HCT116 (cell line): ENCODE results near the gene IFNL2. TPM values are rescaled to one million over a fixed set of nuclear protein-coding genes. Genes with fewer than 3 reads are reported as not detected.

Source experiments
- ATAC-seq: fragments of 200-7000 bp; cut with Tn5 transposase; 2 replicates; pipeline ENCODE4 v1.9.1; 2020; ENCODE audit warnings: mild to moderate bottlenecking, moderate library complexity
- BruUV-seq: library from RNA; stranded (reverse); fragments of 400-500 nt; replicated peaks from 2 replicates; lab custom pipeline; 2021; lab: Mats Ljungman, UMichigan
- CTCF ChIA-PET: fragments of 300-600 bp; sonication (Branson Sonifier 250); formaldehyde crosslinking; loops from one replicate; lab custom pipeline; 2021; ENCODE audit warnings: antibody characterized with exemption; lab: Charles Lee
- POLR2A ChIA-PET: fragments of 300-600, 350-600 bp; sonication (Branson Sonifier 250); formaldehyde crosslinking; loops from one replicate; lab custom pipeline; 2021; ENCODE audit warnings: antibody characterized with exemption; lab: Charles Lee
- RAD21 ChIA-PET, 2 experiments: fragments of 300-600 bp; sonication (Branson Sonifier 250); formaldehyde crosslinking; loops; one replicate each; lab custom pipeline; 2023; ENCODE audit warnings: low total read pairs in 2 of 2; ENCODE audit not compliant: uncharacterized antibody in 2 of 2, unreplicated experiment in 2 of 2, low non-redundant PET in 1 of 2; lab: Charles Lee
- DNase-seq: peaks from one replicate; pipeline ENCODE4 v3.0.0-alpha.2; 2010; ENCODE audit warnings: low read depth, low spot score
- H2AFZ ChIP-seq: fragments of 200-600 bp; shearing (Covaris generic), sonication (generic); 2 replicates; pipeline ENCODE4 v1.6.1; 2017; ENCODE audit warnings: low read depth, mixed run types, mixed read lengths, antibody characterized with exemption, low read length; ENCODE audit not compliant: poor library complexity, severe bottlenecking
- H3K27ac ChIP-seq: 2 replicates; pipeline ENCODE4 v1.5.1; 2012; ENCODE audit warnings: low read depth, low read length
- H3K27me3 ChIP-seq: fragments of 200-600 bp; sonication (generic); 2 replicates; pipeline ENCODE4 v1.6.1; 2016; ENCODE audit warnings: mixed run types, low read length, mixed read lengths; ENCODE audit not compliant: insufficient read depth
- H3K36me3 ChIP-seq, 2 experiments: fragments of 200-500 bp in 1 of 2; fragments of 200-600 bp in 1 of 2; sonication (Bioruptor generic) in 1 of 2; sonication (generic) in 1 of 2; 2 replicates each; pipeline versions ENCODE4 v1.5.1 to v1.6.1; 2014 to 2016; ENCODE audit warnings: low read length in 2 of 2, inconsistent platforms in 1 of 2, mixed read lengths in 1 of 2, mixed run types in 1 of 2; ENCODE audit not compliant: insufficient read depth in 2 of 2, control insufficient read depth in 1 of 2
- H3K4me1 ChIP-seq, 2 experiments: fragments of 200-600 bp in 1 of 2; sonication (generic) in 1 of 2; 2 replicates each; pipeline versions ENCODE4 v1.5.1 to v1.6.1; 2012 to 2017; ENCODE audit warnings: low read length in 2 of 2, inconsistent platforms in 1 of 2, mild to moderate bottlenecking in 1 of 2, mixed read lengths in 1 of 2, mixed run types in 1 of 2, moderate library complexity in 1 of 2; ENCODE audit not compliant: insufficient read depth in 2 of 2, control insufficient read depth in 1 of 2
- H3K4me2 ChIP-seq: fragments of 200-600 bp; sonication (generic); 2 replicates; pipeline ENCODE4 v1.6.1; 2017; ENCODE audit warnings: mixed run types, low read length, mixed read lengths
- H3K4me3 ChIP-seq, 2 experiments: fragments of 200-600 bp in 1 of 2; sonication (generic) in 1 of 2; replicated peaks in 1 of 2; 2 replicates each; pipeline ENCODE4 v1.5.1; 2011 to 2016; ENCODE audit warnings: low read length in 2 of 2, control low read depth in 1 of 2, low read depth in 1 of 2, mild to moderate bottlenecking in 1 of 2, mixed read lengths in 1 of 2, mixed run types in 1 of 2
- H3K79me2 ChIP-seq: fragments of 200-600 bp; sonication (generic); 2 replicates; pipeline ENCODE4 v1.6.1; 2017; ENCODE audit warnings: mild to moderate bottlenecking, mixed run types, low read length, moderate library complexity, mixed read lengths; ENCODE audit not compliant: insufficient read depth
- H3K9ac ChIP-seq: fragments of 200-600 bp; sonication (generic); 2 replicates; pipeline ENCODE4 v1.6.1; 2016; ENCODE audit warnings: low read length, mixed read lengths
- H3K9me2 ChIP-seq: fragments of 200-600 bp; sonication (generic), shearing (Covaris generic); 2 replicates; pipeline ENCODE4 v1.6.1; 2017; ENCODE audit warnings: mixed run types, mild to moderate bottlenecking, moderate library complexity; ENCODE audit not compliant: insufficient read depth
- H3K9me3 ChIP-seq, 2 experiments: fragments of 200-500 bp in 1 of 2; fragments of 200-600 bp in 1 of 2; sonication (Bioruptor generic) in 1 of 2; sonication (generic) in 1 of 2; 2 replicates each; pipeline ENCODE4 v1.6.1; 2014 to 2017; ENCODE audit warnings: low read length in 2 of 2, mixed read lengths in 2 of 2, inconsistent platforms in 1 of 2, low read depth in 1 of 2, mild to moderate bottlenecking in 1 of 2, mixed run types in 1 of 2, moderate library complexity in 1 of 2; ENCODE audit not compliant: control insufficient read depth in 1 of 2, insufficient read depth in 1 of 2
- H4K20me1 ChIP-seq: fragments of 200-600 bp; sonication (generic), shearing (Covaris generic); 2 replicates; pipeline ENCODE4 v1.6.1; 2017; ENCODE audit warnings: mixed run types, mild to moderate bottlenecking, moderate library complexity; ENCODE audit not compliant: insufficient read depth
- ELF1 ChIP-seq: IDR thresholded peaks from 2 replicates; pipeline ENCODE4 v1.6.1; 2012; ENCODE audit warnings: low read depth, borderline replicate concordance
- FOSL1 ChIP-seq: IDR thresholded peaks from 2 replicates; pipeline ENCODE4 v1.6.1; 2012; ENCODE audit warnings: low read depth
- RAD21 ChIP-seq: IDR thresholded peaks from 2 replicates; pipeline ENCODE4 v1.6.1; 2012; ENCODE audit warnings: low read depth, mild to moderate bottlenecking
- SP1 ChIP-seq: IDR thresholded peaks from 2 replicates; pipeline ENCODE4 v1.6.1; 2012; ENCODE audit warnings: low read depth
- TCF7L2 ChIP-seq: IDR thresholded peaks from 2 replicates; pipeline ENCODE4 v1.7.0; 2011; ENCODE audit warnings: borderline replicate concordance, inconsistent platforms; ENCODE audit not compliant: insufficient read depth, insufficient read length; ENCODE audit errors: extremely low read depth
- intact Hi-C: fragments of 100-400 bp; cut with micrococcal nuclease; formaldehyde crosslinking; loops from 2 replicates; pipeline ENCODE4 v1.10.0; 2022
- total RNA-seq: library from RNA; stranded (reverse); gene quantifications from one replicate; pipeline ENCODE4 v1.2.1, GENCODE V29; 2021; ENCODE audit not compliant: unreplicated experiment
- TF ChIP-seq, protein P1 (sequence below): IDR thresholded peaks from 2 replicates; pipeline ENCODE4 v1.6.1; 2012; ENCODE audit warnings: low read depth

Gene IFNL2
- total RNA-seq, 1 experiment from 2014 or later: not detected

DNA sequence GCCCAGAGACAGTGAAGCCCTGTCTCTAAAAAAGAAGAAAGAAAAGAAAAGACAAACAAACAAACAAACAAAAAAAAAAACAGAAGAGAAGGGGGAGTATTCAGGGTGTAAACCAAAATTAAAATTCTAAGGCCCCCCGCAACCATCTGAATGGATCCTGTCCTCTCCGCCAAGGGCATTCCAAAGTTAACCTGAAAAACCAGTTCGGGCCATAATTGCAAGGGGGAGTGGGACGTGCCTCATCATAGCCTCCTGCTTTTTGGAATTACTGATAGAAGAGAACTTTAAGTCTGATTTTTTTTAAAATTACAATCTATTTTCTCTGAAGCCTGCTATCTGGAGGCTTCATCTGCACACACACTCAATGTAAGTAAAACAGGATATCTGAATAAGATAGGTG, 5.7 kb upstream of the IFNL2 start:
- no peaks in the 10 kb centered on the region for H4K20me1 ChIP-seq
- ChIA-PET RAD21 (no interaction called here), CTCF (no interaction called here), POLR2A (no interaction called here)
- H3K9me3 ChIP-seq: no peaks in the 10 kb centered on the region
- H3K9me2 ChIP-seq: no peaks in the 10 kb centered on the region
- no peak overlapping the region for H3K9ac ChIP-seq
- H3K36me3 ChIP-seq: no peaks in the 10 kb centered on the region
- no peak overlapping the region for H3K4me3 ChIP-seq
- H2AFZ ChIP-seq: no peak overlapping the region
- no peak overlapping the region for H3K27ac ChIP-seq
- no peak overlapping the region for H3K4me2 ChIP-seq
- DNase-seq: no peak
- intact Hi-C loops: no loop called here
- no peak for ATAC-seq
- BruUV-seq: no TSS peak
- H3K27me3 ChIP-seq: no peaks in the 10 kb centered on the region
- H3K4me1 ChIP-seq: peaks cover 3 to 8% of the 10 kb centered on the region in 2 experiments; a peak in 2 of 4 replicates
- no peaks in the 10 kb centered on the region for H3K79me2 ChIP-seq
- TF ChIP-seq FOSL1: no peak
- TF ChIP-seq, protein P1, sequence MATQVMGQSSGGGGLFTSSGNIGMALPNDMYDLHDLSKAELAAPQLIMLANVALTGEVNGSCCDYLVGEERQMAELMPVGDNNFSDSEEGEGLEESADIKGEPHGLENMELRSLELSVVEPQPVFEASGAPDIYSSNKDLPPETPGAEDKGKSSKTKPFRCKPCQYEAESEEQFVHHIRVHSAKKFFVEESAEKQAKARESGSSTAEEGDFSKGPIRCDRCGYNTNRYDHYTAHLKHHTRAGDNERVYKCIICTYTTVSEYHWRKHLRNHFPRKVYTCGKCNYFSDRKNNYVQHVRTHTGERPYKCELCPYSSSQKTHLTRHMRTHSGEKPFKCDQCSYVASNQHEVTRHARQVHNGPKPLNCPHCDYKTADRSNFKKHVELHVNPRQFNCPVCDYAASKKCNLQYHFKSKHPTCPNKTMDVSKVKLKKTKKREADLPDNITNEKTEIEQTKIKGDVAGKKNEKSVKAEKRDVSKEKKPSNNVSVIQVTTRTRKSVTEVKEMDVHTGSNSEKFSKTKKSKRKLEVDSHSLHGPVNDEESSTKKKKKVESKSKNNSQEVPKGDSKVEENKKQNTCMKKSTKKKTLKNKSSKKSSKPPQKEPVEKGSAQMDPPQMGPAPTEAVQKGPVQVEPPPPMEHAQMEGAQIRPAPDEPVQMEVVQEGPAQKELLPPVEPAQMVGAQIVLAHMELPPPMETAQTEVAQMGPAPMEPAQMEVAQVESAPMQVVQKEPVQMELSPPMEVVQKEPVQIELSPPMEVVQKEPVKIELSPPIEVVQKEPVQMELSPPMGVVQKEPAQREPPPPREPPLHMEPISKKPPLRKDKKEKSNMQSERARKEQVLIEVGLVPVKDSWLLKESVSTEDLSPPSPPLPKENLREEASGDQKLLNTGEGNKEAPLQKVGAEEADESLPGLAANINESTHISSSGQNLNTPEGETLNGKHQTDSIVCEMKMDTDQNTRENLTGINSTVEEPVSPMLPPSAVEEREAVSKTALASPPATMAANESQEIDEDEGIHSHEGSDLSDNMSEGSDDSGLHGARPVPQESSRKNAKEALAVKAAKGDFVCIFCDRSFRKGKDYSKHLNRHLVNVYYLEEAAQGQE: no peak
- TF ChIP-seq ELF1: no peak
- TF ChIP-seq TCF7L2: no peak
- TF ChIP-seq RAD21: no peak

DNA sequence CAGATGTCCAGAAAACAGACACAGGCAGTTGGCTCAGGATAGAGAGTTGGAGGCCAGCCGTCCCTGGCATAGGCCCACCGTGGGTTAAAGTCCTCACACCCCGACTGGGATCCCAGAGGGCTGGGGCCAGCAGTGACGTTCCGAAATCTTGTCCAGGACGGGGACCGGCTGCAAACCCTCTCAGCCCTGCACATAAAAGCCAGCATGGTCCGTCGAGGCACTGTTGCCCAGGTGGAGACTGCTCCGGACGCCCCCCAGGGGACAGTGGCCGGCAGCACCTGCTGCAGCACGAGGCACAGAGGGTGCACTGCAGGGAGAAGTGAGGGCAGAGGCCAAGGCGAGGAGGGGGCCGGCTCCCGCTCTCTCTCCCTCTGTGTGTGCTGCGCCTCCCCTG, 4.3 kb upstream of the IFNL2 start:
- no peak for TF ChIP-seq SP1
- H2AFZ ChIP-seq: no peak overlapping the region
- H3K79me2 ChIP-seq: no peaks in the 10 kb centered on the region
- no peaks in the 10 kb centered on the region for H3K27me3 ChIP-seq
- no peak overlapping the region for H3K9ac ChIP-seq
- H3K36me3 ChIP-seq: no peaks in the 10 kb centered on the region
- POLR2A ChIA-PET: no interaction called here
- intact Hi-C loops: no loop called here
- no peaks in the 10 kb centered on the region for H3K9me3 ChIP-seq
- DNase-seq (no peak), ATAC-seq (no peak)
- no peak overlapping the region for H3K4me2 ChIP-seq
- RAD21 ChIA-PET: no interaction called here
- no peaks in the 10 kb centered on the region for H4K20me1 ChIP-seq
- H3K27ac ChIP-seq: no peak overlapping the region
- no peaks in the 10 kb centered on the region for H3K4me1 ChIP-seq
- CTCF ChIA-PET: no interaction called here
- BruUV-seq: no TSS peak
- H3K4me3 ChIP-seq: no peak overlapping the region
- no peaks in the 10 kb centered on the region for H3K9me2 ChIP-seq
